Mucosa of rectum (tissue), 2 donors: ENCODE results near the gene MYCBP2.

Experiments
- H3K27ac ChIP-seq, 2 donors: one replicate each; pipeline ENCODE4 v1.7.0; 2013; ENCODE audit warnings: inconsistent platforms in 2 of 2, low read depth in 2 of 2, low read length in 2 of 2
- H3K27me3 ChIP-seq, 2 donors: one replicate each; pipeline ENCODE4 v1.7.0; 2013; ENCODE audit warnings: low read length in 2 of 2; ENCODE audit not compliant: control insufficient read depth in 2 of 2, insufficient read depth in 2 of 2
- H3K36me3 ChIP-seq, 2 donors: one replicate each; pipeline ENCODE4 v1.7.0; 2013; ENCODE audit warnings: low read length in 2 of 2; ENCODE audit not compliant: control insufficient read depth in 2 of 2, insufficient read depth in 2 of 2
- H3K4me1 ChIP-seq, 2 donors: one replicate each; pipeline ENCODE4 v1.7.0; 2013; ENCODE audit warnings: low read length in 2 of 2, mild to moderate bottlenecking in 1 of 2; ENCODE audit not compliant: control insufficient read depth in 2 of 2, insufficient read depth in 2 of 2
- H3K4me3 ChIP-seq, 2 donors: one replicate each; pipeline ENCODE4 v1.7.0; 2013; ENCODE audit warnings: low read length in 2 of 2
- H3K9ac ChIP-seq, 2 donors: one replicate each; pipeline ENCODE4 v1.7.0; 2013; ENCODE audit warnings: low read length in 2 of 2, low read depth in 1 of 2, mild to moderate bottlenecking in 1 of 2
- H3K9me3 ChIP-seq, 2 donors: one replicate each; pipeline ENCODE4 v1.7.0; 2013; ENCODE audit warnings: low read length in 2 of 2; ENCODE audit not compliant: control insufficient read depth in 2 of 2
- donor health status: healthy.
- donor health status: Normal muscosa, but diverticular disease.

MYCBP2 gene

DNA sequence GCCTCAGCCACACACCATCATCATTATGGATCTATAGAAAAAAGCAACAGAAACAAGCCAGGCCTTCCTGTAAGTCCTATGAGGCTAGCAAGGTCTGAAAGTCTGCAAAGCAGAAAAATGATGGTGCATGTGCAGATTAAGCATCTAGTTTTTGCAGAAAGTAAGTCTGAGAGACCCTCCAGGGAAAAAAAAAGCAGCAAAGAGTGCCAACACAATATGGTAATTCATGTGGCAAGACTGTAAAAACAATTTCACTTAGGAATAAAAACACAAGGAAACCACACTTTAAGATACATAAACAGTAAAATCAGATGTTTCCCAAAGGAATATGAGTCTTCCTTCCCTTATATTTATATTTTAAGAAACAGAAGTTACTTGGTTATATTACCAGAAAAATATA lies 187.6 kb downstream of the MYCBP2 start:
- H3K9ac ChIP-seq: no peak overlapping the region
- peaks cover 21 to 24% of the 10 kb centered on the region in 2 donors for H3K36me3 ChIP-seq
- H3K9me3 ChIP-seq: no peaks in the 10 kb centered on the region
- H3K27me3 ChIP-seq: no peaks in the 10 kb centered on the region
- no peak overlapping the region for H3K4me3 ChIP-seq
- H3K27ac ChIP-seq: no peak overlapping the region
- no peaks in the 10 kb centered on the region for H3K4me1 ChIP-seq

DNA sequence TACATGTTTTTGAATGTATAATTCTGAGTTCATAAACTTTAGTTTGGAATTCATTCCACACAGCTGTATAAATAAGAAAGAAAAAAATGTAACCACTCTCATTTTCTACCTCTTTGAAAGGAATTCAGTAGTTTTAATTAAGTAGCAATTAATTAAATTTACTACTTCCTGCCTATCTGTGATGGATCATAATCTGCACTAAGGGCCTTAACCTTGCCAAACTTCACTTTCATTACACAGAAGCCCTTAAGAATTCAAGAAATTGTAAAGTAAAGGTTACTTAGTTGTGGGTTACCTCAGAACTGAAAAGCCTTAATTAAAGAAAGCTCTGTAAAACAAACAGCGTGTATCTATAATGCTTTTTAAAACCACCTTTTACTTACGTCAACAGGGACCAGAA lies 188.1 kb downstream of the MYCBP2 start:
- Histone ChIP-seq H3K9ac (no peak overlapping the region), H3K9me3 (no peaks in the 10 kb centered on the region), H3K4me3 (no peak overlapping the region), H3K27me3 (no peaks in the 10 kb centered on the region), H3K36me3 (peaks cover 17 to 23% of the 10 kb centered on the region in 2 donors), H3K4me1 (no peaks in the 10 kb centered on the region), H3K27ac (no peak overlapping the region)

DNA sequence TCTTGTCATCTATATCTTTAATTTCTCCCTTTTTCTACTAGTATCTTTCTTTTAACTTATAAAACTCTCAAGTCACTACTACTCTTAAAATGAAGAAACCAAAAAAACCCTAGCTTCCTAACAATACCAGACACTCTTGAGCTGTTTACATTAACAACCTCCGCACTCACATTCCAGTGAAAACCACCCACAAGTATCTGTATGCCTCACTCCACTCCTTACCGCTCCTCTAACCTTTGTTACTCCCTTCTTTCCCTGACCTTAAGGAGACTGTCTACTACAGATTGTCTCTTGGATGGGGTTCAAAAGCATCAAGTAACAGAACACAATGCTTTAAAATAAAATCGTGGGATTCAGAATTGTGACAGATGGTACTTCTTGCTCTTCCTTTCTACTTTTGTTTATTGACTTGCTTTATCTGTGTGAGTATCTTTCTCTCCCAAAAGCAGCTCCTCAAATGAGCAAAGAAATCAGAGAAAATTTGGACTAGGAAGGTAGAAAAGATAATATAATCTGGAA lies 189.9 kb downstream of the MYCBP2 start:
- Histone ChIP-seq H3K27me3 (no peaks in the 10 kb centered on the region), H3K4me3 (no peak overlapping the region), H3K27ac (no peak overlapping the region), H3K36me3 (peaks cover 3 to 18% of the 10 kb centered on the region in 2 donors), H3K4me1 (no peaks in the 10 kb centered on the region), H3K9me3 (no peaks in the 10 kb centered on the region), H3K9ac (no peak overlapping the region)

DNA sequence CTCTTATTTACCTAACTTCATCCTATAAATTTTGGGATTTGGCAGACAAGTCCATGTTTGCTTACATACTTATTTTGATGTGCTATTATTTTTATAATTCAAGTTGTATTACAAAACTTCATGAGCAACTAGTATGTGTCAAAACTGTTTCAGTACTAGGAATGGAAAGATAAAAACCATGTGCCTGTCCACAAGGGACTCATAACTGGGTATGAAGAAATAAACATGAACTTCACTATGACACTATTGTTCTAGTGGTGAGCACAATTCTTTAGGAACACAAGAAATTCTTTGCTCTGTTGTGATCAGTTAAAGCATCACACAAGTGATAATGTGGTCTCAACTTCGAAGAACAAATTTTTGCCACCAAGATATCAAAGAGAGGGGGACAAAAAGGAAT lies 202.5 kb downstream of the MYCBP2 start:
- no peaks in the 10 kb centered on the region for H3K9me3 ChIP-seq
- no peak overlapping the region for H3K27ac ChIP-seq
- no peaks in the 10 kb centered on the region for H3K27me3 ChIP-seq
- H3K4me1 ChIP-seq: no peaks in the 10 kb centered on the region
- H3K36me3 ChIP-seq: peaks cover 10 to 16% of the 10 kb centered on the region in 2 donors
- no peak overlapping the region for H3K9ac ChIP-seq
- no peak overlapping the region for H3K4me3 ChIP-seq

DNA sequence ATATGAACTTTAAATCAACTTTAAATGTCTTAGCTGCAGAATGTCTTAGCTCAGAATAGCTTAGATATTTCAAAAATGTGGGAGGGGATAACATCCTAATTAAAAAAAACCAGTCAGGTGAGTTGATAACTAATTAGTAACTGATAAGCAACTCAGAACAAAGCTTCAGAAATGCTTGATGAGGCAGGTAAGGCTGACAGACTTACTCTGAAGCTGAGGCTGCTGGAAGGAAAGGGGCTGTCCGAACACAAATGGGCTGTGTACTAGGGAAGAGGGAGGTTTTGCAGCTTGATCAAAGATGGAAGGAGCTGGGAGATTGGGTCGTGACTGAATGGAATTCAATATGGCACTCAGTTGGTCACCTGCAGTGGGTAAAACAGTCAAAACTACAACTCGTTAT lies 208.8 kb downstream of the MYCBP2 start:
- Histone ChIP-seq H3K27me3 (no peaks in the 10 kb centered on the region), H3K36me3 (peaks cover 8 to 11% of the 10 kb centered on the region in 2 donors), H3K27ac (no peak overlapping the region), H3K9ac (no peak overlapping the region), H3K9me3 (no peaks in the 10 kb centered on the region), H3K4me3 (no peak overlapping the region), H3K4me1 (no peaks in the 10 kb centered on the region)

DNA sequence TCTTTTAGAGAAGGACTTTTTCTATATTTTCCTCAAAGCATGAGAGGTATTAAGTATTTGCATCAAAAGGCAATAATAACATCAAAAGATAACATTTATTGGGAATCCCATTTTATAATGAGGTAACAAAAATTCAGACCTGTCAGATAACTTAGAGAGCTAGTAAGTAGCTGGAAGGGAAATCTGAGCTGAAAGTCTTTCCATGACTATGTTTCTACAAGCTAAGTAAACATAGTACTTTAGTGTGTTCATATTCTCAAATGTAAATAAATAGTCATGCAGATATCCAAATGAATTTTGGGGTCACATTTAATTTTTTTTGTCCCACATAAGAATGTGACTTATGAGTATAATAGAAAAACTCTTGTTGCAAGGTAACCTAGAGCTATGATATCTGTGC lies 212.6 kb downstream of the MYCBP2 start:
- H3K9me3 ChIP-seq: no peaks in the 10 kb centered on the region
- H3K27me3 ChIP-seq: no peaks in the 10 kb centered on the region
- H3K4me1 ChIP-seq: no peaks in the 10 kb centered on the region
- H3K36me3 ChIP-seq: peaks cover 6 to 9% of the 10 kb centered on the region in 2 donors
- H3K27ac ChIP-seq: no peak overlapping the region
- no peak overlapping the region for H3K4me3 ChIP-seq
- H3K9ac ChIP-seq: no peak overlapping the region

DNA sequence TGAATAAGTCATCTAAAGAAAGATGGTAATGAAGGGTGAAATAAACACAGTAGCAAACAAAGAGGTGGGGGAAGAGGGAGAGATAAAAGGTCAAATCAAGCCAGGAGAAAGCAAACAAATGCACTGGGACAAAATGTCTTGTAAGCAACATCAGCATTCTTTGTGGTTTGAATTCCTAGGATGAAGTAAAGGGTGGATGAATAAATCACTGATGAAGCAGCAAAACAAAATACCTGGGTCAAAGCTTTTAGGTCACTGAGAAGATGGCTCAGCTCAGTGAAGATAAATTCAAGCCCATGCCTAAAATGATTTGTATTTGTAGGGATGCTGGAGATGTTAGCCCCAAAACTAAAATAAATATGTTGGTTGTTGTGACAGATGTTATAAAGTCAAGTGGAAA lies 213.4 kb downstream of the MYCBP2 start:
- peaks cover 4 to 9% of the 10 kb centered on the region in 2 donors for H3K36me3 ChIP-seq
- H3K4me3 ChIP-seq: no peak overlapping the region
- no peaks in the 10 kb centered on the region for H3K4me1 ChIP-seq
- no peaks in the 10 kb centered on the region for H3K9me3 ChIP-seq
- no peak overlapping the region for H3K9ac ChIP-seq
- no peaks in the 10 kb centered on the region for H3K27me3 ChIP-seq
- H3K27ac ChIP-seq: no peak overlapping the region

DNA sequence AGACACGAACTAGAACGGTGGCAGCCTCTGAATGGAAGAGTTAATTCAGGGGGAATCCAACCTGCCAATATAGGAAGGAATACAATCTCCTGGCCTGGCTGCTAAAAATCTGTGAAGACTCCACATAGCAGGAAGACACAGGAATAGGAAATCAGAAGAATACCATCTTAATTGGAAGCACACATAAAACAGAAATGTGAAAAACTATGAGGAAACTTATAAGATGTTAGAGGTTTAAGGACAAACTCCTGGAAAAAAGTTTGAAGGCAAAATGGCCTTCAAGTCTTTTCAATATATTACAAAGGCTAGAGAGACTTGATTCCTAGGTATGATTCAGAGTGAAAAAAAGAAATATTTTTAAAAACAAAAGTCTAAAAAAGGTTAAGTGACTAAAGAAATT lies 221.8 kb downstream of the MYCBP2 start:
- H3K9me3 ChIP-seq: no peaks in the 10 kb centered on the region
- peaks cover 0 to 3% of the 10 kb centered on the region in 2 donors for H3K36me3 ChIP-seq
- H3K4me3 ChIP-seq: no peak overlapping the region
- H3K9ac ChIP-seq: no peak overlapping the region
- no peaks in the 10 kb centered on the region for H3K4me1 ChIP-seq
- H3K27ac ChIP-seq: no peak overlapping the region
- no peaks in the 10 kb centered on the region for H3K27me3 ChIP-seq

DNA sequence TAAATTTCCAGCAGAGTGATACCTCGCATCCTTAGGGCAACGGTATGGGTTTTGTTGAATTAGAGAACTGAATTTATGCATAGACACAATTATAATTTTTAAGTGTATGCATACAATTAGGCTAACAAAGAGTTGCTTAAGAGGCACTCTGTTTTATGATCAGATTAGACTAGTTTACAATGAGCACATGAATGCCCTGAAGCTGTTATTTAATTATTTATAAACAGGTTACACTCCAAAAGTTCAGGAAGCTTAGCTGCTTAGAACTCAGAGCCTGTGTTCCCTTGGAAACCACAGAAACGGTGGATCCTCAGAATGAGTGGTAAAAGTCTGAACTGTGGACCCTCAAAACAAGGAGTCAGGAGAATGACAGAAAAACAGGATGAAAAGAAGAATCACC lies 227.5 kb downstream of the MYCBP2 start:
- no peak overlapping the region for H3K4me3 ChIP-seq
- H3K27me3 ChIP-seq: no peaks in the 10 kb centered on the region
- H3K36me3 ChIP-seq: peaks cover 6 to 21% of the 10 kb centered on the region in 2 donors
- no peak overlapping the region for H3K27ac ChIP-seq
- no peak overlapping the region for H3K9ac ChIP-seq
- no peaks in the 10 kb centered on the region for H3K9me3 ChIP-seq
- H3K4me1 ChIP-seq: no peaks in the 10 kb centered on the region

DNA sequence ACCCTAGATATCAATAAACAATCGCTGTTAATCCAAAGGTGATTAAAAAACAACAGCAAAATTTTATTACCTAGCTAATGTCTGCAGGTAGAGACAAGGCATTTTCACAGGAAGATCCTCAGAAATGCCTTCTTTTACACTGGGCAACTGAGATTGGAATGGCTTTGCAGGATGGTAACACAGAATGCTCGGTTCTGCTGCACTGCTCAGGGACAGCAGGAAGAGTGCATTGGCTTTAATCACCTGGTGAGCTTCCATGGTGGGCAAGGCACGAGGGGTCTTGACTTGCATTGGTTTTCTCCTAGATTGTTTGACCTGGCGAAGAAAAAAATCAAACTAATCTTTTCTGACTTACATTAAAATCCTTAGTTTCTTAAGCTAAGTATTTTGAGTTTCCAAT lies 231.6 kb downstream of the MYCBP2 start:
- no peaks in the 10 kb centered on the region for H3K4me1 ChIP-seq
- H3K27me3 ChIP-seq: no peaks in the 10 kb centered on the region
- H3K9me3 ChIP-seq: no peaks in the 10 kb centered on the region
- no peak overlapping the region for H3K9ac ChIP-seq
- H3K4me3 ChIP-seq: no peak overlapping the region
- H3K36me3 ChIP-seq: peaks cover 12 to 25% of the 10 kb centered on the region in 2 donors
- H3K27ac ChIP-seq: no peak overlapping the region

DNA sequence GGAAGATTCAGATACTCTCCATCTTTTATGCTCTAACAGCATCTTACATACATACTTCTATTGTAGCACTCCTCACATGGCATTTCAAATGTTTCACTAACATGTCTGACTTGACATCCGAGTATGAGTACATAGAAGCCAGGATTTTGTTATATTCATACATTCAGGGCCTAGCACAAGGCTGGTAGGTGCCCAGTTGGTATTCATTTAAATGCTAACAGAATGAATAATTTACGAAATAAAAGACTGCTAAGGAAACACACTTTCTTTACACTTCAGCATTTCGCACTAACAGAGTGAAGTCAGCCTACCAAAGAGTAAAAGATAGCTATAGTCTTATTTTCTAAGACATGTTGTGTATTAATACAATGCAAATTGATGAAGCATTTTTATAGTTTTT lies 232.1 kb downstream of the MYCBP2 start:
- peaks cover 9 to 25% of the 10 kb centered on the region in 2 donors for H3K36me3 ChIP-seq
- H3K9me3 ChIP-seq: no peaks in the 10 kb centered on the region
- no peaks in the 10 kb centered on the region for H3K27me3 ChIP-seq
- H3K4me3 ChIP-seq: no peak overlapping the region
- H3K9ac ChIP-seq: no peak overlapping the region
- H3K27ac ChIP-seq: no peak overlapping the region
- H3K4me1 ChIP-seq: no peaks in the 10 kb centered on the region
